HuH-7 (cell line): Measurements from ENCODE around the gene MSH3.
"Not testable (repeated sequence)": the region's sequence is repeated elsewhere in the genome, so short reads cannot be mapped to it uniquely, and the experiment has no call there.

Experiments used
- DNase-seq: peaks from one replicate; pipeline ENCODE4 v3.0.0; 2011; ENCODE audit warnings: low spot score

Gene MSH3

DNA sequence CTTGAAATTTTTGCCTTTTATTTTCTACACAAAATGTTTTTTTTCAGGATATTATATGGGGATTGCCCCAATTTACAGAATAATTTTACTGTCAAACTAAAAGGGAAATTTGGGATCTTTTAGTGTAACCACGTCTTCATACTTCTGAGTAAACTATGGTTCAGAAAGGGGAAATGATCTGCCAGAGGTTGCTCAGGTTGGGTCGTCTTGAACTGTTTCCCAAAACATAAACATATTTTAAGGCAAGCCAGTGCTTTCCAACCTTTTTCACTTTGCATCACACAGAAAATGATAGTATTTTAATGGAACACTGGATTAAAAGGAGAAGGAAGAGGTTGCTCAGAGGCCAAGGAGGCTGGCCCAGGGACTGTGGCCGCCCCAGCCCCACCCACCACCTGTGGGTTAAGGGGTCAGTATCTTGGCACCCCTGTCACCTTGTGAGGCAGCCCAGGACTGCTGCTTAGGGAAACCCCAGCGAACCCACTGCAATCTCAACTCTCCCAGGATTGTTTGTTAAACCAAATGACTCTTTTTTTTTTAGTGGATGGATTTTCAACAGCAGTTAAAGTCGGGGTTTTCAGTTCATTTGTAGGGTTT lies 143.1 kb downstream of the MSH3 start:
- DNase-seq: no peak

DNA sequence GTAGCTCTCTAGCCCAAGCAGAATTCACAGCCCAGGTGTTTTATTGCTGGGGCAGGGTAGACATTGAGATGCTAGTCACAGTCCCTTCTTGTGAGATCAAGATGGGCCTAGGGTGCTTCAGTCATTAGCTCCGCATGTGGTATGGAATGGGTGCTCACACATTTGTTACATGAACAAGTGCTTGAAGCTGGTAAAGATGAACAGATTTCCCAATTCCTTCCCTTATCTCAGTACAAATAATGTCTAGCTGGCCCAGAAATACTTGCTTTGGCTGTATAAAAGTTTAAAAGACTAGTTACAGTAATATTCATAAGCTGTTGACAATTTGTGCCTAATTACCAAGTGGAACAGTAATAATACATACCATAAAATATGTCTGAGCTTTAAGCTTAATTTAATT lies 143.7 kb downstream of the MSH3 start:
- DNase-seq: no peak

DNA sequence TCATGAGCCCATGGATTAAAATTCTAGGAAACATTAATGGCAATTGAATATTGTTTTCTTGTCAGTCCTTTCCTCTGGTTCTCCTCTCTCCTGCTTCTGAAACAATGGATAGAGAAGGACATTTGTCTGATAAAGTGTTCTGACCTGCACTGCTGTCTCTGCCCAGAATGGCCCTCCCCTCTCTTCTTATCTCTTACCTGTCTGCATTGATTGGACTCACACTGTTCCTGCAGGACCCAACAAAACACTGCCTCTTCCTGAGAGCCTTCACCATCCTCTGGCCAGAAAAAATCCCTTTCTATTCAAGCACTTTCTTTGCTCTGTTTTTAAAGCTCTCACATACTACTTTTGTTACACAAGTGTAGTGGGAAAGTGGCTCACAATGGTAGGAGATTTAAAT lies 144.2 kb downstream of the MSH3 start:
- no peak for DNase-seq

DNA sequence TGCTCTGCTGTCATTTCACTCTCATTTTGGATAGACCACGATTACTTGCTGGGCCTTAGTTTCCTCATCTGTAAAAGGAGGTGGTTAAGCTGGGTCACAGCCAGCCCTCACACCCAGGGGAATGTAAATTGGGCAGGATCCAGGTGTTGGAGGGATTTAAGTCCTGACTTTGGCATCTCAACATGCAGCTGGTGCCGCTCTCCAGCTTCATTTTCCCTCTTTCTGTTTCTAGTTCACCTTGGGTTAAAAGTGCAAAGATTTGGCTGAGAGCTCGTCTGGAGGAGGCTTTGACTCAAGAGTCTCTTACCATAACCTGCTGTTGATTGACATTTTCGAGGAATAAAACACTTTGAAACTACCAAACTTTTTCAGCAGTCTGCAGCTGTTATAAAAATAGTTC lies 144.6 kb downstream of the MSH3 start:
- DNase-seq: no peak

DNA sequence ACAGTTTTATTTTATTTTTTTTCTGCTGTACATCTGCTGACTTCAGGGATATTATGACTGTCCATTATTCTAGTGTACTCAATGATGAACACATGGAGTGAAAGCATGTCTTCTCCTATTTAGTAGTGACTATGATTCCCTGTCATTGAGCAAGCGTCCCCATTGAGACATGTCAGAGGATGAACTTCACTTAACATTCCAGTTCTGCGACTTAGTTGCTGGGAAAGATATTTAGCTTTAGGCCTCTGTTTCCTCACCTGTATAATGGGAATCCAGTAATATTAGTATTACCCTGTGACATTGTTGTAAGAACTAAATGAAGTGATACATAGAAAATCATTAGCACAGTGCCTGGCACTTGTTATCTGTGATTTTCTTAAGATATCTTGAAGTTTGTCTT lies 145.1 kb downstream of the MSH3 start:
- DNase-seq: no peak

DNA sequence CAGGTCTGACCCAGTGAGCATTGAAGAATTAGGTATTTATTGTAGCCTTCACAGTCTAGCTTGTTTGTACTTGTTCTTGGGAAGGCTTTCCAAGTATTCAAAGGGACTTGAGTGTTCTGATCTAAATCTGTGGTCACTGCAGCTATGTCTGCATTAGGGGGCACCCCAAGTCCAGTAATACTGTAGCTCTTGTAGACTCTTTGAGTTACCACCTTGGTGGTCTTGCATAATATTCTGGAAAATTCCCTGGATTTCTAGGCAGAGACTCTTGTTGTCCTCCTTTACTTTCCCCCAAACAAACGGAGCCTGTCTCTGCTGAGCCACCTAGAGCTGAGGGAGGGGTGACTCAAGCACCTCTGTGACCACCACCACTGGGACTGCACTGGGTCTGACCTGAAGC lies 149.9 kb downstream of the MSH3 start:
- DNase-seq: no peak

DNA sequence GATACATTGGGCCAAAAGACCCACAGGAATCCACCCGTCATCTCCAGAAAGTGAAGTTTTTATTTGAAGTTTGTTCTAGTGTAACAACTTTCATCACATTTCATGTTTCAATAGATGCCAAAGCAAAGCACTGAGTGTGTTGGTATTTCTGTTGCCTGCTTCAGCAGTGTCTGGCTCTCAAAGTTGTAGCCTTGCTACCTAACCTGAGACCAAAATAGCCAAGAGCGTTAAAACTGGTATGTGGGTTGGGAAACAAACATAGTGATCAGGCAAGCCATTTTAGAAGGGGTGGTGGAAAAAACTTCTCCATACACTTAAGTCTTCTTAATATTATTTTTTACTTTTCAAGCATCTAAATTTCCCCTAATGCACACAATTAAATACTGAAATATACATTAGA lies 150.6 kb downstream of the MSH3 start:
- no peak for DNase-seq

DNA sequence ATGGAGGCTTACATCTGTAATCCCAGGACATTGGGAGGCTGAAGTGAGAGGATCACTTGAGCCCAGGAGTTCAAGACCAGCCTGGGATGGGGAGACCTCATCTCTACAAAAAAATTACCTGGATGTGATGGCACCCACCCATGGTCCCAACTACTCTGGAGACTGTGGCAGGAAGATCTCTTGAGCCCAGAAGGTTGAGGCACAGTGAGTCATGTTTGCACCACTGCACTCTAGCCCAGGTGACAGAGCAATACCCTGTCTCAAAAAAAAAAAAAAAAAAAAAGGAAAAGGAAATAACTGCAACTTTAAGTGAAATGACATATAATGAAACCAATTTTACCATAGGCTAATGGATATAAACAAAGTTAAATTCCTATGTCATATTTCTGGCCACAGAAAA lies 152.5 kb downstream of the MSH3 start:
- DNase-seq: no peak

DNA sequence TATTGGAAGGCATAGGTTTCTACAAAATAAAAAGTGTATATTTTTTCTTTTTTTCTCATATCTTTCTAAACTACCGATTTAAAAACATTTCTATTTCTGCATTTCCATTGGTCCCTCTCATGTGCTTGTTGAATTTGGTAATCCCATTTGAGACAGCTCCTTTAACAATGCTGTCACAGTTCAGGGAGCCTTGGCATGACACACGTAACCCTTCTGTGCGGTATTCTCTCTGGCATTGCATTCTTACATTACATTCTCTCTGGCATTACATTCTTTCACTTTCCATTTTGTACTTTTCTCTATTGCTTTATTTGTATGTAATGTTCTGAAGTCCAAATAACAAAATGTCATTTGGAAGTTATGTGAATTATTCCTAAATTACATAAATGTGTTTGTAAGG lies 155.0 kb downstream of the MSH3 start:
- no peak for DNase-seq

DNA sequence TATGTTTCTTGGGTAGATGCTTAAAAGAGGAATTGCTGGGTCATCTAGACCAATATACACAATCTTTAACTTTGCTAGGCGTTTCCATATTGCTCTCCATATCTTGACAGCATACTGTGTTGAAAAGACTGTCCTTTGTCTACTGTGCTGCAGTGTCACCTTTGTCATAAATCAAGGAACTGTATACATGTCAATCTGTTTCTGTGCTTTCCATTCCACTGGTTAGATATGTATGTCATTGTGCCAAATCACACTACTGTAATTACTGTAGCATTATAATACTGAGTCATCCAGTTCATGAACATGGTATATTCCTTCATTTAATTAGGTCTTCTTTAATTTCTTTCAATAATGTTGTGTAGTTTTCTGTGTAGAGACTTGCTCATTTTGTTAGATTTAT lies 156.0 kb downstream of the MSH3 start:
- no peak for DNase-seq

DNA sequence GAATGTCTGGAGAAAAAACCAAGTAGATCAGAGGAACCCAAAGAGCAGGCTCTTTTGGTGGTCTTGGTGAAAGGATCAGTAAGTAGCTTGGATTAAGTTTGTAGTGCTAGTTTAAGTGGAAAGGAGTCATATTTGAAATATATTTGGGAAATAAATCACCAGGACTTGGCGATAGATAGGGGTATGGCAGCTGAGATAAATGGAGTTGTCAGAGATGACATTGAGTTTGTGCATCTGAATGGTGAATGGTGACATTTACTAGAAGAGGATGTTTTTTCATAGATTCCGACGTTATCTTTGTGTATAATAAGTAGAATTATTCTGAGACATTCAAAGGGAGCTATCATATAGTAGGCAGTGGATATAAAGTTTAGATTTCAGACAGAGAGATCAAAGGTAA lies 162.1 kb downstream of the MSH3 start:
- DNase-seq: no peak

DNA sequence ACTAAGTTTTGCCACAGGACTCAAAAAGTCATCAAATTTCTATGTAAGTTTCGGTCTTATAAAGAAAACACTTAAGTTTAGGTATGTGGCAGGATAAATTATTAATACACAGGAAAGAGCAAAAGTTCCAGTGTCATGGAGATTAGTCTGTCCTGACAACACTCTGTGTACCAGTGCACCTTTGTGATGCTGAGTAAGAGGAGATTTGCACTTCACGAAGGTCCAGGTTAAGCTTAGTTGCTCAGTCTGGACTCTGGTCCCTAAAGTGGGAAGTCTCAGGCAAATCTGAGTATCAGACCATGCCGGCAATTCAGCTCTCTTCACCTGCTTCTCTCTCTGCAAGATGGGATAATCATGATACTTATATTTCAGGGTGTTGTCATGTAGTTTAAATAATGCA lies 166.2 kb downstream of the MSH3 start:
- no peak for DNase-seq

DNA sequence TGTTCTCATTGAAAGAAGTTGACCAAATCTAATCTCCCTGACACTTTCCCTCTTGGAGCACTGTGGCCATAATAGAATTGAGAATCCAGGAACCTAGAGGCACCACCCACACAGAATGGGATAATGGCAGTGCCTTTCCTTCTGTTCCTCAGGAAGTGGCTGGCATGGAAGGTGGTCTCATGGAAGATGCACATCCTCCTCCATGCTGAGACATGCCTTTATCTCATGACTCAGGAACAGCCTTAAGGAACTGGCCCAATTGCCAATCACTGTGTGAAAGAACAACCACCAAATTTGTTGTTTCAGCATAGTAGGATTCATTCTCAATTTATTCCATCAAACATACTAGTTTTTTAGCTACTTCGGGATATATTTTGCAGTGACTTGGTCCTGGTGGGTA lies 168.2 kb downstream of the MSH3 start:
- DNase-seq: no peak

DNA sequence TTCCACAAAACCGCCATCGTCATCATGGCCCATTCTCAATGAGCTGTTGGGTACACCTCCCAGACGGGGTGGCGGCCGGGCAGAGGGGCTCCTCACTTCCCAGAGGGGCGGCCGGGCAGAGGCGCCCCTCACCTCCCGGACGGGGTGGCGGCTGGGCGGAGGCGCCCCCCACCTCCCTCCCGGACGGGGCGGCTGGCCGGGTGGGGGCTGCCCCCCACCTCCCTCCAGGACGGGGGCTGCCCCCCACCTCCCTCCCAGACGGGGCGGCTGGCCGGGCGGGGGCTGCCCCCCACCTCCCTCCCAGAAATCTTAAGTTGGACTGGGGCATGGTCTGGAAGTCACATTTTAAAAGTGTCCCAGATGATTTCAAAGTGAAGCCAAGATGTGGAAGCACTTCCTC lies 169.7 kb downstream of the MSH3 start:
- not testable (repeated sequence) for DNase-seq

DNA sequence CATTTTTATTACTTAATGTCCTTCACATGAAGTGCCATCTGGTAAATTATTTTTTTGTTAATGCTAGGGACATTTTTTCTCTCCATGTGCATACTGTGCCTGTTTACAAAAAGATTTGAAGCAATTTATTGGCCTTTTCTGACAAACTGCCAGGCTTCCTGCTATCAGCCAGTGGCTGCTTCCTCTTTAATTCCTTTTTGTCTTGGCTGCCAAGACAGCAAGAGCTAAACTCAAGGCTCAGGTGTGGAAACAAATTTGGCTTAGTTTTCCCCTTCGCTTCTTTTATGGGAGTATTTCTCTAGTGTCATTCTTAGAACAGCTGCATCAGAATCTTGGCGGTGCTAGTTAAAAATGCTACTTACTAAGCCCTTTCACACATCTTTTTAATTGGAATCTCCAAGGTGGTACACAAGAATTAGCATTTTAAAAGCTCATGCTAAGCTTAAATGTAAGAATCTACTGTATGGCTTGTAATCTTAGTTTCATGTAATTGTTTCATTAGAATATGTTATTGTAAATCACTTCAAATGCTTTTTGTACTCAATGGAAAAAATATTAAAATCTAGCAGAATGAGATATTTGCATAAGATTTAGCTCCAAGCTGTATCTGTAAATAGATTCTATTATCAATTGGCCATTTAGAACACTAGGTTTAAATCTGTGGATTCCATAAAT lies 171.5 kb downstream of the MSH3 start:
- no peak for DNase-seq

DNA sequence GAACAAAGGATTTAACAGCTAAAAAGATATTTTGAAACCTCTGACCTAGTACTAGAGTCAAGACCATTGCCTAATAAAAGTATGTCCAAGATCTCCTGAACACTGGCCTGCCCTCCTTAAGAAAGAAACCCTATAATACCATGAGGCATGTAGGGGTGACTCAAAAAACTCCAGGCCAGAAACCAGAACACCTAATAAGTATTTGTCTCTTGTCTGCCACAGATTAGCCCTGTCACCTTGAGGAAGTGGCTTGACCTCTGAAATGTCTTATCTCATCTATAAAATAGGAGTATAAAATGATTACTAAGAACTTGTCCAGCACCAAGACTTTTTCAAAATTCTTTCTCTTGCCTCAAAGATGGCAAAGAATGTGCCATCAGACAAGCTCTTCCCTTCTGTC lies 180.3 kb downstream of the MSH3 start:
- DNase-seq: no peak

DNA sequence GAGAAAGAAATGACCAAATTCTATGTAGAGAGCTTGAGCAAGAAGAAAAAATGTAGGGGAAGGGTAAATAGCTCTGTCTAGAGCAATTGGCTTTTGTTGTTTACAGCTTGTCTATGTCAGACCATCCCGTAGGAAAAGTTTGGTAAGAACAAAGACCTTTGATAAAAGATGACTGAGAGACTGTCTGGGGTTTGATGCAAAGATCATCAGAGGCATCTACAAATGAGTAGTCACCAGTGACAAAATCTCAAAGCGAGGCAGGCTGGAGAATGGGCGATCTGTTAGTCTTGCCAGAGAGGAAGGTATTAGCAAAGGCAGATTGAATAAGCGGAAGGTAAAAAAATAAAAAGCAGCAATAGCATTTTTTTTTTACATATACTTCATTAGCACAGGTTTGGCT lies 180.7 kb downstream of the MSH3 start:
- DNase-seq: no peak

DNA sequence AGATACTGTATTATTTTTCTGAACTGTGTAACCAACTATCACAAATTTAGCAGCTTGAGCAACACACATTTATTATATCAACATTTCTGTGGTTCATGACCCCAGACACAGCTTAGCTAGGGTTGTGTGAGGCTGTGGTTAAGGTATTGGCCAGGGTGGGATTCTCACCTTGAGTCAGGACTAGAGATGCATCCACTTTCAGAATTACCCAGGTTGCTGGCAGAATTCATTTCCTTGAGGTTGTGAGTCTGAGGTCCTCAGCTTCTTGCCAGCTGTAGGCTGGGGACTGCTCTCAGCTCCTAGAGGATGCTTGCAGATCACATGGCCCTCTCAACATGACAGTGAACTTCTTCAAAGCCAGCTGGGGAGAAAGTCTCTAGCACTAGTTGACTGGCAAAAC lies 183.2 kb downstream of the MSH3 start:
- DNase-seq: no peak

DNA sequence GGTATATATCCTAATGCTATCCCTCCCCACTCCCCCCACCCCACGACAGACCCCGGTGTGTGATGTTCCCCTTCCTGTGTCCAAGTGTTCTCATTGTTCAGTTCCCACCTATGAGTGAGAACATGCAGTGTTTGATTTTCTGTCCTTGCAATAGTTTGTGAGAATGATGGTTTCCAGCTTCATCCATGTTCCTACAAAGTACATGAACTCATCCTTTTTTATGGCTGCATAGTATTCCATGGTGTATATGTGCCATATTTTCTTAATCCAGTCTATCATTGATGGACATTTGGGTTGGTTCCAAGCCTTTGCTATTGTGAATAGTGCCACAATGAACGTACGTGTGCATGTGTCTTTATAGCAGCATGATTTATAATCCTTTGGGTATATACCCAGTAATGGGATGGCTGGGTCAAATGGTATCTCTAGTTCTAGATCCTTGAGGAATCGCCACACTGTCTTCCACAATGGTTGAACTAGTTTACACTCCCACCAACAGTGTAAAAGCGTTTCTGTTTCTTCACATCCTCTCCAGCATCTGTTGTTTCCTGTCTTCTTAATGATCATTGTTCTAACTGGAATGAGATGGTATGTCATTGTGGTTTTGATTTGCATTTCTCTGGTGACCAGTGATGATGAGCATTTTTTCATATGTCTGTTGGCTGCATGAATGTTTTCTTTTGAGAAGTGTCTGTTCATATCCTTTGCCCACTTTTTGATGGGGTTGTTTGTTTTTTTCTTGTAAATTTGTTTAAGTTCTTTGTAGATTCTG lies 186.8 kb downstream of the MSH3 start:
- DNase-seq: not testable (repeated sequence)

DNA sequence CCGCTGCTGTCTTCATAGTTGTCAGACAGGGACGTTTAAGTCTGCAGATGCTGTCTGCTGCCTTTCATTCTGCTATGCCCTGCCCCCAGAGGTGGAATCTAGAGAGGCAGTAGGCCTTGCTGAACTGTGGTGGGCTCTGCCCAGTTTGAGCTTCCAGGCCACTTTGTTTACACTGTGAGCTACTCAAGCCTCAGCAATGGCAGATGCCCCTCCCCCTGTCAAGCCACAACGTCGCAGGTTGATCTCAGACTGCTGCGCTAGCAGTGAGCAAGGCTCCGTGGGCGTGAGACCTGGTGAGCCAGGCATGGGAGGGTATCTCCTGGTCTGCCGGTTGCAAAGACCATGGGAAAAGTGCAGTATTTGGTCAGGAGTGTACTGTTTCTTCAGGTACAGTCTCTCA lies 192.0 kb downstream of the MSH3 start:
- not testable (repeated sequence) for DNase-seq

DNA sequence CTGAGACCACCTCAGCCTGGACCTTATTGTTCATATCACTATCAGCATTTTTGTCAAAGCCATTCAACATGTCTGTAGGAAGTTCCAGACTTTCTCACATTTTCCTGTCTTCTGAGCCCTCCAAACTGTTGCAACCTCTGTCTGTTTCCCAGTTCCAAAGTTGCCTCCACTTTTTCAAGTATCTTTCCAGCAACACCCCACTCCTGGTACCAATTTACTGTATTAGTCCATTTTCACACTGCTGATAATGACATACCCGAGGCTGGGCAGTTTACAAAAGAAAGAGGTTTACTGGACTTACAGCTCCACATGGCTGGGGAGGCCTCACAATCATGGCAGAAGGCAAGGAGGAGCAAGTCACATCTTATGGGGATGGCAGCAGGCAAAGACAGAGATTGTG lies 195.7 kb downstream of the MSH3 start:
- DNase-seq: not testable (repeated sequence)

DNA sequence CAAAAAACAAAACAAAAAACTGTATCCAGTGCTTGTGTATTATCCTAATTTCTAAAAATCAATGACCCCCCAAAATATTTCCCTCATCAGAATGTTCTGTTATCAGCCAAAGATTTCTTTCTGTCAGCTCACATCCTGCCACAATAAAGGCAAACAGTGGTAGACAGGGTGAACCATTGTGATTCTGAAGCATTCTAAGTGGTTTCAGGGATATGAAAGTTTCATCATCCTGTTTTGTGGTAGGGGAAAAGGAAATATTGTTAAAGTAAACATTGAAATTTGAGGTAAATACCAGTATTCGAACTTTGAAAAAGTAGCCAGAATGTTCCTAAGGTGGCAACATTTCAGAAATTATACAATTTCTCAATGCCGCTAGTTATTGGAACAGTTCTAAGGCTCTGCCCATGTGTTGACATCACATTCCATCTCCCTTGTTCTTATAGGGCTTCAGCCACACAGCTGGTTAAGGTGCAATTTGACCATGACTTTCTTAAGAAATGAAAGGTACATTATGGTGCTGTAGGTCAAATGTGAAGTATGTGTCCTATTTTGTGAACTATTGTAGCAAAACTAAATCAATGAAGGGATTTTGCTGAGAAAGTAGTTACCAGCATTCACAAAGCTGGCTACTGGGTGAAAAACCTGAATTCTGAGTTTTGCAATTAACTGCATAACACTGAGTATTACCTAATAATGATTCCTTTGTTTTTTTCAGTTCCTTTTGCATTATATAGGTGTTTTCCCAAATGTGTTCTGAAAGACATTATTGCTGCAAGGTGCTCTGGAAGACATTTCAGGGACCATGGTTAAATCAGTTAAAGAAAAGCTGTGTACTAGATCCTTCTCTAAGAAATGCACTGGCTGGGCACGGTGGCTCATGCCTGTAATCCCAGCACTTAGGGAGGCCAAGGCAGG lies 198.1 kb downstream of the MSH3 start:
- DNase-seq: no peak

DNA sequence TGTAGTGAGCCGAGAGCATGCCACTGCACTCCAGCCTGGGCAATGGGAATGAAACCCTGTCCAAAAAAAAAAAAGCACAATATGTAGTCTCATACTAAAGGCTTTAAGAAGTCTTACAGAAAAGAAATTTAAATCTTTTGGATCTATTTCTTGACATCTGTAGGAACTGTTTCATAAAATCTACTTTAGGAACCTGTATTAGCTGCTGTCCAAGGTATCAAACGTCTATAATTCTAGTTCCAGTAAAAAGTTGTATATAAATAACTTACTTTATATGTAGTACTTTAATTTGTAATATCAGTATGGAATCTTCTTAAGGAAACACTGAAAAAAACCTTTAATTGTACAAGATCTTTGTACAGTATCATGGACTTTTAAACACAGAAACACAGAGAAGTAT lies 199.0 kb downstream of the MSH3 start:
- no peak for DNase-seq
